A375 (cell line): ENCODE results near the gene NUDT19. TPM values are rescaled to one million over a fixed set of nuclear protein-coding genes. Genes with fewer than 3 reads are reported as not detected.

Experiments
- small RNA-seq: library from RNA; depleted of rRNA; stranded (forward); fragments of <200 nt; gene quantifications from one replicate; pipeline ENCODE3, GENCODE V24; 2014
- total RNA-seq: library from RNA; depleted of rRNA; stranded (reverse); fragments of >200 nt; shearing (Covaris generic); gene quantifications from 2 replicates; pipeline ENCODE4 v1.2.3, GENCODE V29; 2014; rRNA removed

NUDT19 gene
- 15.8 and 19.0 TPM in 2 replicates for total RNA-seq

DNA sequence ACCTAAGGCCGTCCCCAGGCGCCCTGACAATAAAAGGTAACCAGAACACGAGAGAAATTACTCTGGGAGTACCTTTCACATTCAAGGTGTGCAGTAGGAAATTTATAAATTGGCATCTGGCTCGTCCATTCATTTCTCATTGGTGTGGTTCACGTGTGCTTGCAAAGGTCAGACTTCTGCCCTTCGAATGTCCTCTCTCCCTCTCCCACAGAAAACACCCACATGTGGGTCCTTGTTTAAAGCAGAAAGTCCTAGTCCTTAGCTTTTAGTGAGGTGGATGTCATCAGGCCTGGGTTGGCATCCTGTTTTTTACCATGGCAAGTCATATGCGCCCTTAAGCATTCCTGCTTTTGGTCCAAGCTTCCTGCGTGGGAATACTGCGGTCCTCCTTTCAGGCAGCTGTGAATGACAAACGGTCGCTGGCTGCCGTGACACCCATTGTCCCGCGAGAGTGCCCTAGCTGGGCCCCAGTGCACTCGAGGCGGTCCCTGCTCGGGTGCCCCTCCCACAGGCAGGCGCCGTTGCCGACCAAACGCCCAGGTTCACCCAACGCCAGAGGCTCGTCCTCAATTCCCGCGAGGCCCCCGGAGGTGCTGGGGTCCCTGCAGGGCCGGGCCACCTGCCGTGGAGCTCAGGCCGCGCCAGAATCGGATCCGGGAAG lies at the start of gene NUDT19:
NUDT19 (plus strand) TSS at position 531 of the 661 bp plus-strand sequence. CDS start 140 bp downstream, outside the sequence.

DNA sequence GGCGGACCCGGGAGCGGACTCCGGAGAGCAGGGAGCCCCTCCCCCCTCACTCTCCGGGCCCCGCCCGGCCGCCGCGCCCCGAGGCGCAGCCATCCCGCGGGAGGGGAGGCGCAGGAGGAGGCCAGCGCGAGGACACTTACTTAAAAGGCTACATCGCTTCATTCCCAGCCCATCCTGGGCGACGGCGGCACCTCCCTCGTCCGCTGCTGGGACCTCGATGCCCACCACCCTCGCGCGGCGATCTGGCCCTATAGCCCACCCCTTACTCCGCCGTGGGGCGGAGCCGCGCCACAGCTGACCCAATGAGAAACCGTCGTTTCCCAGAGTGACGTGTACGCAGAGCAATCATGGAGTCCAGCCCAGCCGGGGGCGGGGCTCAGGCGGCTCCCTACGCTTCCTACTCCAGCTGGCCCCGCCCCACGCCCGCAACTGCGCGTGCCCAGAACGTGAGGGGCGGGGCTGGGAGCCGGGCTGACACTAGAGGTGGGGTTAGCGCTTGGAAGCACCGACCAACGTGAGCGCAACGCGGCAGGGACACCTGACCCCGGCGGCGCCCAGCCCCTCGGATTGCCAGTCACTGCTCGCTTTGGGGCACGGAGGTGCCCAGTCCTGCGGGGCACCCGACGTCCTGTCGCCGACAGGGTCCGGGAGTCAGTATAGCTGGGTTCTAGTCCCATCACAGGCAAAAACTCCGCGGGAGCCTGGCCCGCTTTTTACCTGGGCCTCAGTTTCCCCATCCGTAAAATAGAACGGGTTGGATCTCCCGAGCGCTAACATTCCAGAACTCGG lies 16.5 kb upstream of the NUDT19 start, which contains the start of gene ANKRD27:
ANKRD27 (minus strand) TSS at position 250 of the 789 bp plus-strand sequence. CDS start 16,165 bp downstream, outside the sequence.

GRCh38 chr19:32675720-32676185 lies 15.9 kb upstream of the NUDT19 start, which contains the start of gene RGS9BP:
RGS9BP (plus strand) TSS chr19:32675848; CDS start chr19:32676264, 416 bp downstream.

DNA sequence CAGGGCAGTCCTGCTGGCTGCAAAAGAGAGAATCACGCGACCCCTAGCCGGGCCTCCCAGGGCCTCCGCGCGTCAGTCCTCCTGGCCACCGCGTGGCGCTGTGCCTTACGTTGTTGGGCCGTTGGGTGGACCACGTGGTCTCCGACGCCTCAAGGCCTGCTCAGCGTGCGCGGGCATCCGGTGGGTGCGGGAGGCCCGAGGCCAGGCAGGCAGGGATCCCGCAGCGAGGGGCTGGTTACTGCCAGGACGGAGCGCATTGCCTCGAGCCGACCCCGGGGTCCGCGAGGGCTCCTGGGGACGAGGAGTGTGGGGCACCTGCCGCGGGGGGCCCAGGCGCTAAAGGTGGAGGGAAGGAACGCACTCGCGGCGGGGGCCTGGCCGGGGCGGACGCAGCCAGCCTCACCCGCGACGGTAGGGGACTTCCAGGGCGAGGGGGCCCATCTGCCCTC lies 28.0 kb downstream of the NUDT19 start, which contains the start of gene TDRD12:
TDRD12 (plus strand) TSS at position 157 of the 449 bp plus-strand sequence. CDS start 306 bp downstream, outside the sequence.

Small RNA genes within 50 kb of the gene (small RNA-seq; reads per million reads assigned to genes)
- not detected for gene RN7SL789P

Other genes starting within 250 kb of the NUDT19 start
- 228 and 249 TPM in 2 replicates for gene PDCD5, start 110.6 kb upstream of the NUDT19 start, total RNA-seq
- 19.4 and 22.0 TPM in 2 replicates for gene ANKRD27, start 16.6 kb upstream of the NUDT19 start, total RNA-seq
- 1.4 and 1.6 TPM in 2 replicates for gene RGS9BP, start 16.0 kb upstream of the NUDT19 start, total RNA-seq
- gene TDRD12, start 27.9 kb downstream of the NUDT19 start, total RNA-seq = not detected in 2 replicates
- gene SLC7A9, start 177.9 kb downstream of the NUDT19 start, total RNA-seq = not detected in 2 replicates